ENCODE data around the gene CDC34. TPM values are rescaled to one million over a fixed set of nuclear protein-coding genes. Genes with fewer than 3 reads are reported as not detected.

CDC34 gene
- total and polyA plus RNA-seq, 2 of the 8 experiments (the other 6 are each of a cell fraction or from before 2014, with no cell fraction given): 95.9 to 129 TPM

DNA sequence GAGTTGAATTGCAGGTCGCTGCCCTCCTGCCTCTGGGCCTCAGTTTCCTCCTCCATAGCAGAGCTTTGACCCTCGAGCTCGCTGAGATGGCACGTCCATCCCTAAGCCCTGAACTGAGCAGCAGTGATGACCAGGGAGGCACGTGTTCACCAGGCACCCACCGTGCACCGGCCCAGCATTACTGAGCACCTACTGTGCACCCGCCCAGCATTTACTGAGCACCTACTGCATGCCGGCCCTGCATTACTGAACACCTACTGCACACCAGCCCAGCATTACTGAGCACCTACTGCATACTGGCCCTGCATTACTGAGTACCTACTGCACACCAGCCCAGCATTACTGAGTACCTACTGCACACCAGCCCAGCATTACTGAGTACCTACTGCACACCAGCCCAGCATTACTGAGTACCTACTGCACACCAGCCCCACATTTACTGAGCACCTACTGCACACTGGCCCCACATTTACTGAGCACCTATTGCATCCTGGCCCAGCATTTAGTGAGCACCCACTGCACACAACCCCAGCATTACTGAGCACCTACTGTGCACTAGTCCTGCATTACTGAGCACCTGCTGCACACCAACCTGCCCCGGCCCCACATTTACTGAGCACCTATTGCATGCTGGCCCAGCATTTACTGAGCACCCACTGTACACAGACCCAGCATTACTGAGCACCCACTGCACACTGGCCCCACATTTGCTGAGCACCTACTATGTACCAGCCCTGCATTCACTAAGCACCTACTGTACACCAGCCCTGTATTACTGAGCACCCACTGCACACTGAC is 18.0 kb upstream of the CDC34 start:
- WGBS, 2 experiments (ENCODE audit: extremely low coverage in 1 of 2, insufficient coverage in 1 of 2, insufficient read length in 1 of 2, insufficient replicate concordance in 2 of 2, low coverage in 1 of 2, low lambda C conversion rate in 2 of 2, missing lambda C conversion rate in 1 of 2): 94% methylated on average over 10 of the region's 10 CpGs; no CpG with 5 or more reads in 1 of the 2 experiments
- H4K8ac ChIP-seq (ENCODE audit: extremely low read depth, insufficient read depth, low read length): no peak overlapping the region
- H3K4me3 ChIP-seq (ENCODE audit: extremely low read depth in 1 of 4, insufficient read depth in 2 of 4, low read depth in 3 of 4, low read length in 4 of 4): no peak overlapping the region
- no peak overlapping the region for H2AK5ac ChIP-seq (ENCODE audit: low read depth, low read length)
- no peak overlapping the region for H3K23ac ChIP-seq (ENCODE audit: insufficient read length)
- H3K18ac ChIP-seq (ENCODE audit: extremely low read depth, low read length): no peak overlapping the region
- H3K79me2 ChIP-seq (ENCODE audit: control insufficient read depth in 1 of 2, insufficient read depth in 2 of 2, low read length in 2 of 2): no peaks in the 10 kb centered on the region
- no peak overlapping the region for H3K4ac ChIP-seq (replicated peaks; ENCODE audit: insufficient read length, low read depth, low read length)
- H3K4me1 ChIP-seq (replicated peaks in 1 of 4; ENCODE audit: control insufficient read depth in 3 of 4, insufficient read depth in 4 of 4, low read length in 3 of 4): peaks cover 0 to 10% (median 8%) of the 10 kb centered on the region in 4 experiments; a peak in 5 of 7 replicates
- peaks cover 5% of the 10 kb centered on the region; the same call in 1 of the 2 replicates for H3K79me1 ChIP-seq (ENCODE audit: low read depth, low read length)
- no peak overlapping the region for H3K27ac ChIP-seq (ENCODE audit: low read depth, low read length)
- H3K27me3 ChIP-seq (replicated peaks in 1 of 4; ENCODE audit: control insufficient read depth in 3 of 4, extremely low read depth in 1 of 4, insufficient read depth in 3 of 4, low read length in 3 of 4): no peaks in the 10 kb centered on the region
- H3K36me3 ChIP-seq (ENCODE audit: control insufficient read depth in 2 of 4, insufficient read depth in 4 of 4, low read length in 3 of 4): peaks cover 0 to 6% (median 3%) of the 10 kb centered on the region in 4 experiments; a peak in 3 of 8 replicates
- H2BK12ac ChIP-seq (ENCODE audit: low read depth, low read length): no peak overlapping the region
- FAIRE-seq (no peak), DNase-seq (ENCODE audit: low read depth in 1 of 2, low spot score in 2 of 2) (no peak)
- H3K23me2 ChIP-seq (ENCODE audit: low read depth, low read length): peaks cover 1% of the 10 kb centered on the region; the same call in 1 of the 2 replicates
- H3K56ac ChIP-seq (replicated peaks; ENCODE audit: insufficient read length, low read depth, low read length): no peak overlapping the region
- H3K14ac ChIP-seq (ENCODE audit: insufficient read length): no peak overlapping the region
- no peak overlapping the region for H4K5ac ChIP-seq (ENCODE audit: insufficient read length, low read depth, low read length)
- peaks cover 0 to 12% of the 10 kb centered on the region in 2 experiments for H4K20me1 ChIP-seq (replicated peaks in 1 of 2; ENCODE audit: control insufficient read depth in 1 of 2, insufficient read depth in 2 of 2, low read length in 2 of 2)
- H3K9me3 ChIP-seq (ENCODE audit: insufficient read depth in 2 of 2, low read depth in 1 of 2, low read length in 1 of 2): no peaks in the 10 kb centered on the region; a peak in 2 of 4 replicates
- no peak overlapping the region for H2AFZ ChIP-seq (ENCODE audit: low read length)
- no peak overlapping the region for H2BK5ac ChIP-seq (ENCODE audit: low read depth, low read length)
- no peak overlapping the region for H2BK20ac ChIP-seq (ENCODE audit: low read length)
- H2BK15ac ChIP-seq (ENCODE audit: low read length): no peak overlapping the region
- H3K4me2 ChIP-seq (ENCODE audit: insufficient read depth in 1 of 2, low read depth in 2 of 2, low read length in 2 of 2): no peak overlapping the region
- no peak overlapping the region for H2BK120ac ChIP-seq (replicated peaks; ENCODE audit: low read depth, low read length)
- no peak overlapping the region for H3K9ac ChIP-seq (replicated peaks in 1 of 4; ENCODE audit: extremely low read depth in 1 of 4, low read depth in 3 of 4, low read length in 3 of 4)
- H4K91ac ChIP-seq (replicated peaks; ENCODE audit: insufficient read length, low read length): no peak overlapping the region
- ChIA-PET POLR2A (ENCODE audit: partially characterized antibody) (interaction anchor here (0.9 kb wide), 1 partner anchor 56 kb away, joined by 4 read pairs; no protein-coding TSS in a partner anchor), CTCF (ENCODE audit: partially characterized antibody) (no interaction called here)

All from H1 (cell line).